Measurements from ENCODE around the gene ZNF768.
"Not testable (repeated sequence)": the region's sequence is repeated elsewhere in the genome, so short reads cannot be mapped to it uniquely, and the experiment has no call there.

Gene ZNF768

GRCh38 chr16:30532285-30533145 lies 6.1 kb upstream of the ZNF768 start:
- Mint-ChIP-seq H3K27me3 (no peaks in the 10 kb centered on the region), H3K4me1 (peaks cover 20% of the 10 kb centered on the region), H3K4me3 (peak overlapping the region; percentile 24), H3K9me3 (no peaks in the 10 kb centered on the region), H3K27ac (no peak overlapping the region), H3K36me3 (no peaks in the 10 kb centered on the region)
- DNase-seq (ENCODE audit: low spot score in 2 of 2) (no peak), ATAC-seq (ENCODE audit: low read depth) (no peak)

GRCh38 chr16:30530163-30531037 lies 4.0 kb upstream of the ZNF768 start:
- Mint-ChIP-seq H3K27me3 (no peaks in the 10 kb centered on the region), H3K36me3 (no peaks in the 10 kb centered on the region), H3K9me3 (no peaks in the 10 kb centered on the region), H3K4me1 (peaks cover 22% of the 10 kb centered on the region), H3K4me3 (no peak overlapping the region), H3K27ac (no peak overlapping the region)
- DNase-seq (ENCODE audit: low spot score in 2 of 2): no peak
- no peak for ATAC-seq (ENCODE audit: low read depth)

- no peak overlapping the region for H3K27ac Mint-ChIP-seq
These were observed 2.6 kb upstream of the ZNF768 start for GRCh38 chr16:30528799-30529457.

GRCh38 chr16:30527635-30528178 lies 1.3 kb upstream of the ZNF768 start:
- H3K36me3 Mint-ChIP-seq: peaks cover 3% of the 10 kb centered on the region
- peaks cover 16% of the 10 kb centered on the region for H3K4me1 Mint-ChIP-seq
- DNase-seq (ENCODE audit: low spot score in 2 of 2) (peak in 1 of 2 donors; percentile 61), ATAC-seq (ENCODE audit: low read depth) (peak; percentile 57)
- H3K27me3 Mint-ChIP-seq: no peaks in the 10 kb centered on the region
- H3K27ac Mint-ChIP-seq: peak overlapping the region; percentile 91
- H3K9me3 Mint-ChIP-seq: no peaks in the 10 kb centered on the region
- H3K4me3 Mint-ChIP-seq: peak overlapping the region; percentile 94

More at GRCh38 chr16:30528799-30529457, 2.6 kb upstream of the ZNF768 start:
- H3K36me3 Mint-ChIP-seq: peaks cover 3% of the 10 kb centered on the region
- DNase-seq (ENCODE audit: low spot score in 2 of 2) (no peak), ATAC-seq (ENCODE audit: low read depth) (no peak)
- H3K9me3 Mint-ChIP-seq: no peaks in the 10 kb centered on the region
- no peak overlapping the region for H3K4me3 Mint-ChIP-seq
- H3K27me3 Mint-ChIP-seq: no peaks in the 10 kb centered on the region
- peaks cover 19% of the 10 kb centered on the region for H3K4me1 Mint-ChIP-seq

GRCh38 chr16:30526823-30527634 lies 663 bp upstream of the ZNF768 start:
- Mint-ChIP-seq H3K36me3 (peaks cover 6% of the 10 kb centered on the region), H3K27ac (peak overlapping the region; percentile 91), H3K9me3 (no peaks in the 10 kb centered on the region), H3K27me3 (no peaks in the 10 kb centered on the region), H3K4me3 (peak overlapping the region; percentile 94), H3K4me1 (peaks cover 20% of the 10 kb centered on the region)
- peak; percentile 77 for ATAC-seq (ENCODE audit: low read depth)
- DNase-seq (ENCODE audit: low spot score in 2 of 2): peak; percentile 82 to 86

GRCh38 chr16:30525844-30526136 lies 576 bp downstream of the ZNF768 start:
- no peaks in the 10 kb centered on the region for H3K9me3 Mint-ChIP-seq
- no peak overlapping the region for H3K27ac Mint-ChIP-seq
- DNase-seq (ENCODE audit: low spot score in 2 of 2) (no peak), ATAC-seq (ENCODE audit: low read depth) (no peak)
- peak overlapping the region; percentile 83 for H3K4me3 Mint-ChIP-seq
- peaks cover 6% of the 10 kb centered on the region for H3K36me3 Mint-ChIP-seq
- peaks cover 20% of the 10 kb centered on the region for H3K4me1 Mint-ChIP-seq
- no peaks in the 10 kb centered on the region for H3K27me3 Mint-ChIP-seq

GRCh38 chr16:30524575-30525568 lies 1.5 kb downstream of the ZNF768 start:
- H3K4me3 Mint-ChIP-seq: peak overlapping the region; percentile 22
- no peak overlapping the region for H3K27ac Mint-ChIP-seq
- H3K36me3 Mint-ChIP-seq: peaks cover 7% of the 10 kb centered on the region
- no peaks in the 10 kb centered on the region for H3K27me3 Mint-ChIP-seq
- DNase-seq (ENCODE audit: low spot score in 2 of 2) (no peak), ATAC-seq (ENCODE audit: low read depth) (no peak)
- H3K9me3 Mint-ChIP-seq: no peaks in the 10 kb centered on the region
- H3K4me1 Mint-ChIP-seq: peaks cover 20% of the 10 kb centered on the region

- Mint-ChIP-seq H3K9me3 (no peaks in the 10 kb centered on the region), H3K27me3 (no peaks in the 10 kb centered on the region), H3K27ac (no peak overlapping the region), H3K36me3 (peaks cover 15% of the 10 kb centered on the region), H3K4me3 (no peak overlapping the region), H3K4me1 (peaks cover 20% of the 10 kb centered on the region)
- no peak for DNase-seq (ENCODE audit: low spot score in 2 of 2)
- no peak for ATAC-seq (ENCODE audit: low read depth)
These were observed 2.4 kb downstream of the ZNF768 start for GRCh38 chr16:30523768-30524574.

GRCh38 chr16:30522702-30523463 lies 3.5 kb downstream of the ZNF768 start:
- DNase-seq (ENCODE audit: low spot score in 2 of 2); H3K27me3 Mint-ChIP-seq; H3K9me3 Mint-ChIP-seq; H3K4me3 Mint-ChIP-seq; ATAC-seq (ENCODE audit: low read depth): not testable (repeated sequence)
- H3K27ac Mint-ChIP-seq: peak overlapping the region; percentile 3
- H3K4me1 Mint-ChIP-seq: peaks cover 13% of the 10 kb centered on the region
- H3K36me3 Mint-ChIP-seq: peaks cover 20% of the 10 kb centered on the region

- H3K27me3 Mint-ChIP-seq: no peaks in the 10 kb centered on the region
- no peaks in the 10 kb centered on the region for H3K9me3 Mint-ChIP-seq
- peaks cover 9% of the 10 kb centered on the region for H3K4me1 Mint-ChIP-seq
- no peak for DNase-seq (ENCODE audit: low spot score in 2 of 2)
- peak overlapping the region; percentile 3 for H3K27ac Mint-ChIP-seq
- peaks cover 26% of the 10 kb centered on the region for H3K36me3 Mint-ChIP-seq
- no peak overlapping the region for H3K4me3 Mint-ChIP-seq
- ATAC-seq (ENCODE audit: low read depth): no peak
These were observed 4.3 kb downstream of the ZNF768 start for GRCh38 chr16:30521873-30522641.

- Mint-ChIP-seq H3K27ac (peak overlapping the region; percentile 3), H3K4me3 (no peak overlapping the region), H3K4me1 (peaks cover 9% of the 10 kb centered on the region), H3K27me3 (no peaks in the 10 kb centered on the region), H3K9me3 (no peaks in the 10 kb centered on the region), H3K36me3 (peaks cover 31% of the 10 kb centered on the region)
- no peak for DNase-seq (ENCODE audit: low spot score in 2 of 2)
- no peak for ATAC-seq (ENCODE audit: low read depth)
These were observed 4.9 kb downstream of the ZNF768 start for GRCh38 chr16:30521476-30521872.
